HepG2 (cell line): ENCODE data around the gene TSEN54. TPM values are rescaled to one million over a fixed set of nuclear protein-coding genes. Genes with fewer than 3 reads are reported as not detected.

Experiments
- DMAP1 ChIP-seq: IDR thresholded peaks from 2 replicates; pipeline ENCODE4 v1.6.1; 2016
- FOXP1 ChIP-seq, 2 experiments: fragments of 450-650 bp in 1 of 2; IDR thresholded peaks; 2 replicates each; pipeline ENCODE4 v1.6.1; 2017 to 2018; ENCODE audit warnings: antibody characterized with exemption in 1 of 2
- KDM5B ChIP-seq: sonication (generic); formaldehyde crosslinking; IDR thresholded peaks from 2 replicates; pipeline ENCODE4 v1.4.0; 2020; ENCODE audit warnings: missing genetic modification reagents, mild to moderate bottlenecking, borderline replicate concordance
- RAD21 ChIP-seq: fragments of 450-650 bp; formaldehyde crosslinking; IDR thresholded peaks from 2 replicates; pipeline ENCODE4 v1.5.0; 2020; ENCODE audit warnings: mild to moderate bottlenecking
- SMARCE1 ChIP-seq: fragments of 450-650 bp; IDR thresholded peaks from 2 replicates; pipeline ENCODE4 v1.6.1; 2017; ENCODE audit warnings: borderline replicate concordance
- TEAD2 ChIP-seq: sonication (generic); formaldehyde crosslinking; IDR thresholded peaks from 2 replicates; pipeline ENCODE4 v1.9.0; 2021; ENCODE audit warnings: missing genetic modification reagents
- ZFAT ChIP-seq: sonication (generic); formaldehyde crosslinking; conservative IDR thresholded peaks from 2 replicates; pipeline ENCODE4 v1.8.1; 2023; ENCODE audit warnings: missing genetic modification reagents, inconsistent platforms
- ZNF501 ChIP-seq: sonication (generic); formaldehyde crosslinking; IDR thresholded peaks from 2 replicates; pipeline ENCODE4 v1.5.1; 2020; ENCODE audit warnings: mild to moderate bottlenecking, moderate library complexity, missing genetic modification reagents
- ZNF598 ChIP-seq: sonication (generic); formaldehyde crosslinking; IDR thresholded peaks from 2 replicates; pipeline ENCODE4 v1.5.1; 2020; ENCODE audit warnings: mild to moderate bottlenecking, missing genetic modification reagents, borderline replicate concordance
- ZNF607 ChIP-seq: sonication (generic); formaldehyde crosslinking; IDR thresholded peaks from 2 replicates; pipeline ENCODE4 v1.5.1; 2020; ENCODE audit warnings: missing genetic modification reagents, mild to moderate bottlenecking, borderline replicate concordance
- polyA plus RNA-seq, 8 experiments: library from polyadenylated mRNA; depleted of rRNA in 3 of 8; stranded (reverse) in 7 of 8; unstranded in 1 of 8; fragments of >200 nt; fragmentation: Illumina TruSeq in 4 of 8; extraction: Trizol in 4 of 8; gene quantifications; 2 replicates each; pipeline versions ENCODE4 v1.2.1 to v1.2.3, GENCODE V29; 2011 to 2016; ENCODE audit warnings: low read depth in 4 of 8, missing spikeins in 1 of 8, mixed read lengths in 1 of 8; ENCODE audit not compliant: insufficient read depth in 1 of 8
- total RNA-seq, 5 experiments: library from RNA; depleted of rRNA; stranded (reverse); fragments of >200 nt; fragmentation: Illumina TruSeq; extraction: Trizol; gene quantifications; 2 replicates each; pipeline ENCODE4 v1.2.3, GENCODE V29; 2016; ENCODE audit warnings: low read depth in 1 of 5
- TF ChIP-seq, protein P1 (sequence below): sonication (generic); formaldehyde crosslinking; IDR thresholded peaks from 2 replicates; pipeline ENCODE4 v1.4.0; 2020; ENCODE audit warnings: missing genetic modification reagents
- TF ChIP-seq, protein P2 (sequence below): sonication (generic); formaldehyde crosslinking; IDR thresholded peaks from 2 replicates; pipeline ENCODE4 v1.4.0; 2020; ENCODE audit warnings: low read depth, mild to moderate bottlenecking, missing genetic modification reagents
- TF ChIP-seq, protein P3 (sequence below), 2 experiments: sonication (generic) in 1 of 2; formaldehyde crosslinking in 1 of 2; IDR thresholded peaks; 2 replicates each; pipeline versions ENCODE4 v1.4.0 to v1.6.1; 2016 to 2020; ENCODE audit warnings: borderline replicate concordance in 1 of 2, low read depth in 1 of 2, mild to moderate bottlenecking in 1 of 2, missing genetic modification reagents in 1 of 2
- TF ChIP-seq, protein P4 (sequence below): sonication (generic); formaldehyde crosslinking; IDR thresholded peaks from 2 replicates; pipeline ENCODE4 v1.4.0; 2020; ENCODE audit warnings: mild to moderate bottlenecking, missing genetic modification reagents
- TF ChIP-seq, protein P5 (sequence below): sonication (generic); formaldehyde crosslinking; conservative IDR thresholded peaks from 2 replicates; pipeline ENCODE4 v1.4.0; 2020; ENCODE audit warnings: mild to moderate bottlenecking, missing genetic modification reagents, moderate library complexity

The TSEN54 gene
- total and polyA plus RNA-seq, 2 of the 13 experiments (the other 11 are each of a cell fraction or from before 2014, with no cell fraction given): 62.9 to 63.3 TPM

DNA sequence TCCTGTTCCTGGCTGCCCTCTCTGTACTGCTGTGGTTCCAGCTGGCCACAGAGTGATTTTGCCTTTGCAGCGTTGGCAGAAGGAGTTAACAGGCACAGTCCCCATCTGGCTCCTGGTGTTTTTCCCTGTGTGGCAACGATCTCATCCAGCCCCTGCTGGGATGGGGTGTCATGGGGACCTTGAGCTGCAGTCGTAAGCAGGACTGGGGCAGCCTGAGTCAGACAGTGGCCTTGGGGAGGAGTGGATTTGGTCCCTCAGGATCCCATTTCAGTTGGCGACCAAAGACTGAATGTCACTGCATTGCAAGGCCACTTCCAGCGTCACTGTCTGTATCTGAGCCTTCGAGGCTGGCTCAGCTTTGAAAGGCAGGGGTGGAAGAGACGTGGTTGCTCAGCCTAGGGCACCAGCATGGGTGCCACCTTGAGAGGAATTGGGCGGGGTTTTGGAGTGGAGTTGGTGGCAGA is 48.0 kb upstream of the TSEN54 start (continued):
- TF ChIP-seq, protein P1, sequence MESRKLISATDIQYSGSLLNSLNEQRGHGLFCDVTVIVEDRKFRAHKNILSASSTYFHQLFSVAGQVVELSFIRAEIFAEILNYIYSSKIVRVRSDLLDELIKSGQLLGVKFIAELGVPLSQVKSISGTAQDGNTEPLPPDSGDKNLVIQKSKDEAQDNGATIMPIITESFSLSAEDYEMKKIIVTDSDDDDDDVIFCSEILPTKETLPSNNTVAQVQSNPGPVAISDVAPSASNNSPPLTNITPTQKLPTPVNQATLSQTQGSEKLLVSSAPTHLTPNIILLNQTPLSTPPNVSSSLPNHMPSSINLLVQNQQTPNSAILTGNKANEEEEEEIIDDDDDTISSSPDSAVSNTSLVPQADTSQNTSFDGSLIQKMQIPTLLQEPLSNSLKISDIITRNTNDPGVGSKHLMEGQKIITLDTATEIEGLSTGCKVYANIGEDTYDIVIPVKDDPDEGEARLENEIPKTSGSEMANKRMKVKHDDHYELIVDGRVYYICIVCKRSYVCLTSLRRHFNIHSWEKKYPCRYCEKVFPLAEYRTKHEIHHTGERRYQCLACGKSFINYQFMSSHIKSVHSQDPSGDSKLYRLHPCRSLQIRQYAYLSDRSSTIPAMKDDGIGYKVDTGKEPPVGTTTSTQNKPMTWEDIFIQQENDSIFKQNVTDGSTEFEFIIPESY (CRISPR knock-in tag): 0 out of 2 replicates have a peak, but pooled peaks have one; percentile 20
- TF ChIP-seq FOXP1 (IDR thresholded peaks at IDR 0.05) (no peak), FOXP1 (CRISPR knock-in tag; IDR thresholded peaks at IDR 0.05) (no peak), ZNF501 (0 out of 2 replicates have a peak, but pooled peaks have one; percentile 20), ZNF598 (CRISPR knock-in tag) (peak; percentile 60; the same call in 1 of the 2 replicates), DMAP1 (CRISPR knock-in tag) (no peak), SMARCE1 (no peak), ZFAT (no peak), ZNF607 (CRISPR knock-in tag) (peak; percentile 47; the same call in 1 of the 2 replicates), RAD21 (CRISPR knock-in tag) (peak; percentile 26; the same call in 1 of the 2 replicates), KDM5B (CRISPR knock-in tag) (no peak), TEAD2 (CRISPR knock-in tag) (no peak)
- TF ChIP-seq, protein P2, sequence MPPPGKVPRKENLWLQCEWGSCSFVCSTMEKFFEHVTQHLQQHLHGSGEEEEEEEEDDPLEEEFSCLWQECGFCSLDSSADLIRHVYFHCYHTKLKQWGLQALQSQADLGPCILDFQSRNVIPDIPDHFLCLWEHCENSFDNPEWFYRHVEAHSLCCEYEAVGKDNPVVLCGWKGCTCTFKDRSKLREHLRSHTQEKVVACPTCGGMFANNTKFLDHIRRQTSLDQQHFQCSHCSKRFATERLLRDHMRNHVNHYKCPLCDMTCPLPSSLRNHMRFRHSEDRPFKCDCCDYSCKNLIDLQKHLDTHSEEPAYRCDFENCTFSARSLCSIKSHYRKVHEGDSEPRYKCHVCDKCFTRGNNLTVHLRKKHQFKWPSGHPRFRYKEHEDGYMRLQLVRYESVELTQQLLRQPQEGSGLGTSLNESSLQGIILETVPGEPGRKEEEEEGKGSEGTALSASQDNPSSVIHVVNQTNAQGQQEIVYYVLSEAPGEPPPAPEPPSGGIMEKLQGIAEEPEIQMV (CRISPR knock-in tag): 0 out of 2 replicates have a peak, but pooled peaks have one; percentile 20
- TF ChIP-seq, protein P3, sequence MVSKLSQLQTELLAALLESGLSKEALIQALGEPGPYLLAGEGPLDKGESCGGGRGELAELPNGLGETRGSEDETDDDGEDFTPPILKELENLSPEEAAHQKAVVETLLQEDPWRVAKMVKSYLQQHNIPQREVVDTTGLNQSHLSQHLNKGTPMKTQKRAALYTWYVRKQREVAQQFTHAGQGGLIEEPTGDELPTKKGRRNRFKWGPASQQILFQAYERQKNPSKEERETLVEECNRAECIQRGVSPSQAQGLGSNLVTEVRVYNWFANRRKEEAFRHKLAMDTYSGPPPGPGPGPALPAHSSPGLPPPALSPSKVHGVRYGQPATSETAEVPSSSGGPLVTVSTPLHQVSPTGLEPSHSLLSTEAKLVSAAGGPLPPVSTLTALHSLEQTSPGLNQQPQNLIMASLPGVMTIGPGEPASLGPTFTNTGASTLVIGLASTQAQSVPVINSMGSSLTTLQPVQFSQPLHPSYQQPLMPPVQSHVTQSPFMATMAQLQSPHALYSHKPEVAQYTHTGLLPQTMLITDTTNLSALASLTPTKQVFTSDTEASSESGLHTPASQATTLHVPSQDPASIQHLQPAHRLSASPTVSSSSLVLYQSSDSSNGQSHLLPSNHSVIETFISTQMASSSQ (IDR thresholded peaks at IDR 0.05; ENCODE audit: low read depth): no peak
- TF ChIP-seq, protein P3 (CRISPR knock-in tag; IDR thresholded peaks at IDR 0.05; ENCODE audit: borderline replicate concordance): 0 out of 2 replicates have a peak, but pooled peaks have one; percentile 20
- TF ChIP-seq, protein P4, sequence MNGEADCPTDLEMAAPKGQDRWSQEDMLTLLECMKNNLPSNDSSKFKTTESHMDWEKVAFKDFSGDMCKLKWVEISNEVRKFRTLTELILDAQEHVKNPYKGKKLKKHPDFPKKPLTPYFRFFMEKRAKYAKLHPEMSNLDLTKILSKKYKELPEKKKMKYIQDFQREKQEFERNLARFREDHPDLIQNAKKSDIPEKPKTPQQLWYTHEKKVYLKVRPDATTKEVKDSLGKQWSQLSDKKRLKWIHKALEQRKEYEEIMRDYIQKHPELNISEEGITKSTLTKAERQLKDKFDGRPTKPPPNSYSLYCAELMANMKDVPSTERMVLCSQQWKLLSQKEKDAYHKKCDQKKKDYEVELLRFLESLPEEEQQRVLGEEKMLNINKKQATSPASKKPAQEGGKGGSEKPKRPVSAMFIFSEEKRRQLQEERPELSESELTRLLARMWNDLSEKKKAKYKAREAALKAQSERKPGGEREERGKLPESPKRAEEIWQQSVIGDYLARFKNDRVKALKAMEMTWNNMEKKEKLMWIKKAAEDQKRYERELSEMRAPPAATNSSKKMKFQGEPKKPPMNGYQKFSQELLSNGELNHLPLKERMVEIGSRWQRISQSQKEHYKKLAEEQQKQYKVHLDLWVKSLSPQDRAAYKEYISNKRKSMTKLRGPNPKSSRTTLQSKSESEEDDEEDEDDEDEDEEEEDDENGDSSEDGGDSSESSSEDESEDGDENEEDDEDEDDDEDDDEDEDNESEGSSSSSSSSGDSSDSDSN (CRISPR knock-in tag): peak; percentile 84
- TF ChIP-seq, protein P5, sequence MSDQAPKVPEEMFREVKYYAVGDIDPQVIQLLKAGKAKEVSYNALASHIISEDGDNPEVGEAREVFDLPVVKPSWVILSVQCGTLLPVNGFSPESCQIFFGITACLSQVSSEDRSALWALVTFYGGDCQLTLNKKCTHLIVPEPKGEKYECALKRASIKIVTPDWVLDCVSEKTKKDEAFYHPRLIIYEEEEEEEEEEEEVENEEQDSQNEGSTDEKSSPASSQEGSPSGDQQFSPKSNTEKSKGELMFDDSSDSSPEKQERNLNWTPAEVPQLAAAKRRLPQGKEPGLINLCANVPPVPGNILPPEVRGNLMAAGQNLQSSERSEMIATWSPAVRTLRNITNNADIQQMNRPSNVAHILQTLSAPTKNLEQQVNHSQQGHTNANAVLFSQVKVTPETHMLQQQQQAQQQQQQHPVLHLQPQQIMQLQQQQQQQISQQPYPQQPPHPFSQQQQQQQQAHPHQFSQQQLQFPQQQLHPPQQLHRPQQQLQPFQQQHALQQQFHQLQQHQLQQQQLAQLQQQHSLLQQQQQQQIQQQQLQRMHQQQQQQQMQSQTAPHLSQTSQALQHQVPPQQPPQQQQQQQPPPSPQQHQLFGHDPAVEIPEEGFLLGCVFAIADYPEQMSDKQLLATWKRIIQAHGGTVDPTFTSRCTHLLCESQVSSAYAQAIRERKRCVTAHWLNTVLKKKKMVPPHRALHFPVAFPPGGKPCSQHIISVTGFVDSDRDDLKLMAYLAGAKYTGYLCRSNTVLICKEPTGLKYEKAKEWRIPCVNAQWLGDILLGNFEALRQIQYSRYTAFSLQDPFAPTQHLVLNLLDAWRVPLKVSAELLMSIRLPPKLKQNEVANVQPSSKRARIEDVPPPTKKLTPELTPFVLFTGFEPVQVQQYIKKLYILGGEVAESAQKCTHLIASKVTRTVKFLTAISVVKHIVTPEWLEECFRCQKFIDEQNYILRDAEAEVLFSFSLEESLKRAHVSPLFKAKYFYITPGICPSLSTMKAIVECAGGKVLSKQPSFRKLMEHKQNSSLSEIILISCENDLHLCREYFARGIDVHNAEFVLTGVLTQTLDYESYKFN (CRISPR knock-in tag): 0 out of 2 replicates have a peak, but pooled peaks have one; percentile 26
